ENCODE data around the gene COL27A1.

- TF ChIP-seq CTCF (IDR thresholded peaks at IDR 0.05) (no peak), EZH2 (IDR thresholded peaks at IDR 0.05; ENCODE audit: borderline replicate concordance, insufficient read depth, low read depth, low read length, poor library complexity, severe bottlenecking) (no peak)
Measured at GRCh38 chr9:114314256-114314867, 159.0 kb downstream of the COL27A1 start.
